CMK (cell line): Measurements from ENCODE around the gene LYPD4.
"Not testable (repeated sequence)": the region's sequence is repeated elsewhere in the genome, so short reads cannot be mapped to it uniquely, and the experiment has no call there.

ENCODE experiments used
- DNase-seq: peaks from one replicate; pipeline ENCODE4 v3.0.0-alpha.2; 2010; ENCODE audit warnings: low read depth

The LYPD4 gene

DNA sequence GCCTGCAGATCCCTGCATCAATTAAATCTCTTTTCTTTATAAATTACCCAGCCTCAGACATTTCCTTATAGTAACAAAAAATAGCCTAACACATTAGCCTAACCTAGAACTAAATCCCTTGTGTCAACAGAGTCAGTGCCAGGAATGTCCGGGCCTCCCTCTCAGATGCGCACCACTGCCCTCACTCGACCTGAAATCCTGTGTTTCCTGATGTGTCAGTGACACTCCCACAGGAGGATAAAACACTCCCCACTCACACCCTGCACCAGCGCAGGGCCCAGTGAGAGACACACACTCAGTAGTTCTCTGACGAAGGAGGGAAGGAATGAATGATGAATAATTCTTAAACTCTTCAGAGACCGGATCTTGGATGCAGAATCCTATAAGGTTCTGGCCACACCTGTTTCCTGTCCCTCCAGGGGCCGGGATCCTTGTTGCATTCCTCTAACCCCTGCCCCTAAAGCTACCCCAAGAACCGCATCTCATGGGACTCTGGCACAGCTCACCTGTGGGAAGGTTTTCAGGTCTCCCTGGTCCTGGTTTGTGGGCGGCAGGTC, 45.0 kb downstream of the LYPD4 start:
- DNase-seq: no peak

DNA sequence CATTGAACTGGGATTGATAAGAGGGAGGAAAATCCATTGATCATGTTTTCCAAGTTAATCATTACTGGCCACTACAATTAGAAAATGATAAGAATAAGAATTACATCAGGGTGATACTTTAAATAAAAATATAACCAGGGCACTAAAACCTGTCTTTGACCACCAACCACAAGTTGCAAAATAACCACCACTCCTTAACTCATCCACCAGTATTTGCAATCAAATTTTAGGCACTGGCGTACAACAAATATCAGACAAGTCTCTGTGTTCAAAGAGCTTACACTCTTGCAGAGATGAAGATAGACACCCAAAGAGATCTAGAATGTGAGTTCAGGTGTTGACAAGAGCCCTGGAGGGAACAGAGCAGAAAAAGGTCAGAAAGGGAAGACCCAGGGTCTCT, 47.6 kb downstream of the LYPD4 start:
- DNase-seq: no peak

DNA sequence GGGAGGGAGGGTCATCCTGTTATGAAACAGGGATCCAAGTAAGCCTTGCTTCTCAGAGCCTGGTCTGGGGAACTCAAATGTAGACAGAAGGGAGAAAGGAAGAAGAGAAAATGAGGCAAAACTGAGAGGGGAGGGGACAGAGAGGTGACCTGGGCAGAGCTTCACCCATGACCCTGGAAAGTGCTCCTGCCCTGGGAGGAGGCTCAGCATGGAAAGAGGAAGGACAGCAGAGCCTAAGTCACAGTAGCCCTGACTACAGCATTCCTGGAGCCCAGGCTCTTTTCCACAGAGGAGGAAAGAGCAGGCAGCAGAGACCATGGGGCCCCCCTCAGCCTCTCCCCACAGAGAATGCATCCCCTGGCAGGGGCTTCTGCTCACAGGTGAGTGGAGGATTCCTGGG, 48.1 kb downstream of the LYPD4 start, which contains the start of gene CEACAM3:
CEACAM3 (plus strand) TSS at position 226 of the 400 bp plus-strand sequence; CDS start at position 317, 91 bp downstream.
- DNase-seq: no peak

DNA sequence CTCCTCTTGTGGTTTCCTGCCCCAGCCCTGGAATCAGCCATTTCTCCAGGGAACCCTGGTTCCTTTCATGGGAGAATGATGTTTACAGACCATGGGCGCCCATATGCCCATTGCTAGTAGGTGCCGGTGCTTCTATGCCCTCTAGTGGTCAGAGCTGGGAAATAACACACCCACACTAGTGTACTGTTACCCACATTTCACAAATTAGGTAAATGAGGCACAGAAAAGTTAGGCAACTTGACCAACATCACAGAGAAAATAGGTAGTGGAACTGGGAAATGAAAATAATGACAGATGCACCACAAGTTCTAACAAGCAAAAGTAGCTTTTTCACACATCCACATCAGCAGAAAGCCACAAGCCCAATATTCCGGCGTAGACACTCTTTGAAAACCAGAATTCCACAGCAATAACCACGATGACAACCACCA, 49.4 kb downstream of the LYPD4 start:
- DNase-seq: peak; percentile 26

DNA sequence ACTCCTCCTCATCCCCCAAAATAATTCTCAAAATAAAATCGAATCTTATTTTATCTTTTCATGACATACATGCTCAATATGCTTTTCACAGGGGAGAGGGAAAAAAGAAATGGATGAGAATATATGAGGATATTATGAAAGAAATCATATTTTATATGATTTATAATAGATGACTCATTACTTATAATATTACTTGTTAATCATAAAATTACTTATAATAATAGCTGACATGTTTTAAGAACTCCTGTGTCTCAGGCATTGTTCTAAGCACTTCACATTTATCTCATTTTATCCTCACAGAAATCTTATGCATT, 51.1 kb downstream of the LYPD4 start:
- DNase-seq: no peak

DNA sequence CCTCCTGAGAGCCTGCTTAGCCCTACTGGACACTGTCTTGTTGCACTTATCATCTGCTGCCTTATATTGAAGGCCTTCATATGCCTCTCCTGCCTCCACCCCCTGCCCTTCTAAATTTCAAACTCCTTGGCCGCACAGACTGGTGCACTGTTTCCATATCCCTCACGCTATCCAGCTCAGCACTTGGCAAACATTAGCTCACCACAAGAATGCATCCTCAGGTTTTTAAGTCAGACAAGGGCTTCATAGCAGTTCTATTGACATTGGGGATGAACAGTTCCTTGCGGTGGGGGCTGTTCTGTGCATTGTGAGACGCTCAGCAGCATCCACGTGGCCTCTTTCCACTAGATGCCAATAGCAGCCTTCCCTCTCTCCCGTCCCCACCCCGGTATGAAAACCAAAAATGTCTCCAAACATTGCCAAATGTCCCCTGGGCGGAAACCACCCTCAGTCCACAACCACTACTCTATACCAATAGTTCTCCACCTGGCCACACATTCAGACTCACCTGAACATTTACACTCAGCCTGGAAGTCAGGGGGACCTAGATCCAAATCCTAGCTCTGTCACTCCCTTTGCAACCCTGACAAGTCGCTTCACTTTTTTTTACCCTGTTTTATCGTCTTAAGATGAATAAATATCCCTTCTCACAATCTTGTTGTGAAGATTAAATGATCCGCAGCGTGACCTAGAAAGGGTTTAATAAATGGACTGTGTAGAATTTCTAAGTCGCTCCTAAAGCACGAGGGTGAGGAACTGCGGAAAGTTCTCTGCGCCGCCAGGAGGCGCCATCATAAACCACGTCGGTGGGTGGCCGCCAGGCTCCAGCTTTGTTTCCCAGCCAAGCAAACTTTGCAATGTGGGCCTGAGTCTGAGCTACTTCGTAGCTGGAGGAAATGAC, 51.7 kb downstream of the LYPD4 start:
- peak; percentile 41 for DNase-seq

DNA sequence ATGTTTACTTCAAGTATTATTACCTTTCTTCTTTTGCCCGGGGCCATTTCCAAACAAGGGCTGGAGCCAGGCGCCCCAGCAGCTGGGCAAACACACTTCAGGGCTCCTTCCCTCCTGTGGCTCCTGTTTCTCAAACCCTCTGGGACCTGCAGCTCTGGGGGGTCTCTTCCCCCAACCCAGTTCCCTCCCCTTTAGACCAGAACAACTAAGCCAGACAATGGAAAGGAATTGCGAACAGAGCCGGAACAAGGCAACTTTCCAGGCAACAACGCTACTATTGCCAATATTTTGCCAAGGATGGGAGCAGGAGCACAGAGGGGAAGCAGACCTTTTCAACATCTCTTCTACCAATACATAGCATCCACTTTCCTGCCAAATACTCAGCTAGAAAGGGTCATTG, 55.4 kb downstream of the LYPD4 start:
- not testable (repeated sequence) for DNase-seq

DNA sequence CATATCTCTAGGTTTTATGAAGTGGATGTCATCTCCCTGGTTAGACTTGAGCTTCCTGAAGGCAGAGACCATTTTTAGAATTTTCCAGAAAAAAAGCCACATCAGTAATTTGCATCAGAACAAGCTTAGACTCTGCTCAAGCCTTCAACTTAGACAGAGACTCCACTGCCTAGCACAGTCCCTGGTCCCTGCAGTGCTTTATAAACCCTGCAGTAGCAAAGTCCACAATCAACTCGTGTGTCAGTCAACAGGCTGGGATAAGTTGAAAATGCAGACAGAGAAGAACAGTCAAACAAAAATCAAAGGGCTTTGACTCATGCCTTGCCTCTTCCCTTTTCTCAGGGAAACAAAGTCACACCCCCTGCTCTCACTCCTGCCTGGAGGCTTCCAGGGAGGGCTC, 56.0 kb downstream of the LYPD4 start:
- DNase-seq: not testable (repeated sequence)
